CD1c-positive myeloid dendritic cell (primary cell): Measurements from ENCODE around the gene MOGAT2.

Experiments
- DNase-seq: peaks from one replicate; pipeline ENCODE4 v3.0.0-alpha.2; 2016; ENCODE audit errors: extremely low spot score

MOGAT2 gene

DNA sequence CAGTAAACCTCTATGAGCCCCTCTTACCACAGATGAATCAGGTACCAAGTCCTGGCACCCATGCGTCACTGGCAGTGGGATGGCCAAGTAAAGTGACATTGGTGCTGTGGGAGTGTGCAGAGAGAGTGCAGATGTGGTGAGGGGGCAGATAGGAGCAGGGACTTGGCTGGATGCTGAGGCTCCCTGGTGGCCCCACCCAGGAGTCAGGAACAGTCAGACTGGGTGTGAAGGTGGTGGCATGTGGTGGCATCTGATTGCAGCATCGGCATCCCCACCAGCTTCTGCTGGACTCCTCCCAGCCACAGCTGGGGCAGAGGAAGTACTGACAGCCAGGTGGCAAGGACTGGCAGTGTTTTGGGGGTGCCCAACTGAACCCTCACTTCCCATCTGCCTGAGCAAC lies 62.3 kb downstream of the MOGAT2 start:
- no peak for DNase-seq

DNA sequence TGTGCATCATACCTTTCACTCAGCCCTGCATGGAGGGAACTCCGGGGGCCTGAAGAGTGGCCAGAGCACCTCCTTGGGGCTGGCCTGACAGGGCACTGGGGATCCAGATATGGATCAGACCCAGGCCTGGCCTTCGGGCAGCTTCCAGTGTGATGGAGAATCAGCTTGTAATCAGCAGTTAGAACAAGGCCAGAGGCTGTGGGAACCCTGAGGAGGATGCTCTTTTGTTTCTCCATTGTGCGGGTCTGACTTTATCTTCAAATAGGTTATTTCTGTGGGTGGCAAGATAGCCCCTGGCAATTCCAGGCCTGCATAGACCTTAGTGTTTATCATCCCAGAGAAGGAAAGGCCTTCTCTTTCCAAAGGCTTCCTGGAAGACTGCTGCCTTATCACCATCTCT lies 63.2 kb downstream of the MOGAT2 start:
- no peak for DNase-seq

DNA sequence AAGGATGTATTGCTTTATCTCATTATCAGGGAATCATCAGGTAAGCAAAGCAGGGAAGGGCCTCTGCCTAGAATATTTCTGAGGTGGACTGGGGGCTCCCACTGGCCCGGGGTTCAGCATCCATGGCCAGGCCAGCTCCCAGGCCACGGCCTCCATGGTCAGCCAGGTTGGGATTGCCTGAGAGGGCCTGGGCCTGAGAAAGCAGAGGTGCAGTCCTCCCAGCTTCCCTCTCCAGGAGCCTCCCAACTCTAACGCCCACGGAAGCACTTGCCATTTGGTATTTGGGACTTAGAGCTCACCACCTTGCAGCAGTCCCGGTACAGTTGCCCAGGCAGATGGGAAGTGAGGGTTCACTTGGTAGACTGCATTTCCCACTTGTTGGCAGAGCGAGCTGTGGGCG lies 63.7 kb downstream of the MOGAT2 start:
- DNase-seq = no peak

DNA sequence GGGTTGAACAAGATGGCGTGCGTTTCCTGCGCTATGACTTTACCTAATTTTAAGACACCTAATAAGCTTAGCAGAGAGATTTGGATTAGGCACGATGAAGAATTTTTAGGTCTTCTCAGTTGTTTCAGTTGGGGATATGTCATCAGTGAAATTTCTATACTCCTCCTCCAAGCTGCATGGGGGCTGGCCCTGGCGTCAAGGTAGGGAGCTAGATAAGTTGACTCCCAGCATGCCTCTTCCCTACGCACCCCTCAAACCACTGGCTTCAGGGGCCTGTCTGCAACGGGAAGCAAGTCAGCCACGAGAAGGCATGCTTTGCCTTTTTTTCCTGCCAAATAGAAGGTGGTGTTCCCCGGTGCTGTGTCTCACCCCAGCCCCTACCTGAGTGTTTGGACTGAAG lies 64.2 kb downstream of the MOGAT2 start:
- no peak for DNase-seq
